Activated gamma-delta T cell treated with Interleukin-2 at 50 U/mL for 16 hours (primary cell): ENCODE results near the gene EXOC3L2.
"Not testable (repeated sequence)": the region's sequence is repeated elsewhere in the genome, so short reads cannot be mapped to it uniquely, and the experiment has no call there.

ENCODE experiments used
- DNase-seq: peaks from one replicate; pipeline ENCODE4 v3.0.0-alpha.2; 2020

The EXOC3L2 gene

DNA sequence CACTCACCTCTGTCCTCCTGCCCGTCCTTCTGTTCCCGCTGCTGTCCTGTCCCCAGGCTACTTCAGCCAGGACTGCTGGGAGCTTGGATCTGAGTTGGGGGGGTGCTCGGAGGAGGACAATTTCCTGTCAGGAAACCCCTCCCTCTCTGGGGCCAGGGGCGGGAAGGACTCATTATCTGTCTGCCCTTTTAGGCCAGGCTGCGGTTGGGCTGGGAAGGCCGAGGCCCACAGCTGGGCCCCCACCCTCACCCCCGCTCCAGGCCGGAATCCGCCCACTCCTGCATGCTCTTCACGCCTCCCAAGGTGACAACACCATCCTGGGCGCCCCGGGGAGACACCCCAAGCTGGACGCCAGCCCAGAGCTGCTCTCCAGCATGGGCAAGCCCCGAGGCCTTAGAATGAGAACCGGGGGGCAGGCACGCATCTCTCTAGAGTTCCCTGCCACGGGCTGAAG, at the start of gene EXOC3L2:
Gene EXOC3L2 (minus strand): TSS at position 74 of the 454 bp plus-strand sequence. CDS start 6,362 bp downstream, outside the sequence.
- DNase-seq: no peak

DNA sequence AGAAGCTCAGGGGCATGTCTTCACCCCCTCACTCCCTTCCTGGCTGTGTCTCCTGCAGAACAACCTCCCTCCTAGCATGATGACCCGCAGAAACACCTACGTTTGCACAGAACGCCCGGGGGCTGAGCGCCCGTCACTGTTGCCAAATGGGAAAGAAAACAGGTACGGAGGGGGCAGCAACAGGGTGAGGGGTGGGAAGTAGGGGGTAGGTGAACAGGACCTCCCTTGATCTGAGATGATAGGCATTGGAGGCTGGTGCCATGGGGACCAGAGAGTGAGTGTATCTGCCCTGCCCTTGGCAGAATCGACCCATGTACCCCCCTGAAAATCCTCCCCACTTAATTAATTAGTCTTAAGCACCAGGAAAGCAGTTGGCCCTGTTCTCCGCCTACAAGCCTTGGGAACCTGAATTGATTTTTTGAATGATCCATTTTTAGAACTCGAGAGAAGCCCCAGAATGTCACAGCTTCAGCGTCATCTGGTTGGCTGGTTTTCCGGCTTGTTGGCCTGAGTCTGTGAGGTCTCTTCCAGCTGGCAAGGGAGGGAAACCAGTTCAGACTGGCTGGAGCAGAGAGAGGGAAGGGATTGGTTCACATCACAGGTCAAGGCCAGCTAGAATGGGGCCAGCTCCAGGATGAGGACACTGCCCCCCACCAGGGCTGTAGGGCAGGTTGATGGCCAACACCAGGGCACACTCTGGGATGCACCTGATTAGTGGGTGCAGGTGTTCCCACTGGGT, 49.3 kb upstream of the EXOC3L2 start:
- DNase-seq: no peak

DNA sequence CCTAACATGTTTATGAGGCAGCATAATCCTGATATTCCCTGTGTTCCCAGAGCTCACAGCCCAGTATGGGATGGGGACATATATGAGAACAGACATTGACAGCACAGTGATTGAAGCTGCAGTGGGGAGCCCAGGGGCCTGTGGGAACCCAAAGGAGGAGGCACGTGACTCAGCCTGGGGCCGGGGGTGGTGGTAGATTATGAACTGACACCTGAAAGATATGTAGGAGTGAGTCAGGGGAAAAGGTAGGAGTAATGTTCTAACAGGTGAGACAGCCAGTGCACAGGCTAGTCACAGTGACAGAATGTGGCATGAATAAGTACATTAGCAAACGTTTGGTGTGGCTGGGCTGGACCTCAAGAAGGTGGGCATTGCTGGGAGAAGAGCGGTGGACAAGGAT, 48.5 kb upstream of the EXOC3L2 start:
- no peak for DNase-seq

DNA sequence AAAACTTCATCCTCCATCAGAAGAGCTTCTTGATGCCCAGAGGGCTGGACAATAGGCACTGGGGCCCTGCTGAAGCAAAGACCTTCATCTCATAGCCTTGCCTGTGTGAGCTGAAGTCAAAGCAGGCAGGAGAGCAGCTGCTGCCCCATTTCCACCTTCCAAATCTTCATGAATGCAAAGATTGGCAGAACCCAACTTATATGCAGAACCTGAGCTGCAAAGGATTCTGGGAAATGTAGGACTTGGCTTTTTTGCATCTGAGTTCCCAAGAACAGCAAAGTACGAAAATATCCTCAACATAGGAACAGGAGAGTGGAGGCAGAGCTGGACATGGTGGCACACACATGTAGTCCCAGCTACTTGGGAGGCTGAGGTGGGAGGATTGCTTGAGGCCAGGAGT, 46.6 kb upstream of the EXOC3L2 start:
- no peak for DNase-seq

DNA sequence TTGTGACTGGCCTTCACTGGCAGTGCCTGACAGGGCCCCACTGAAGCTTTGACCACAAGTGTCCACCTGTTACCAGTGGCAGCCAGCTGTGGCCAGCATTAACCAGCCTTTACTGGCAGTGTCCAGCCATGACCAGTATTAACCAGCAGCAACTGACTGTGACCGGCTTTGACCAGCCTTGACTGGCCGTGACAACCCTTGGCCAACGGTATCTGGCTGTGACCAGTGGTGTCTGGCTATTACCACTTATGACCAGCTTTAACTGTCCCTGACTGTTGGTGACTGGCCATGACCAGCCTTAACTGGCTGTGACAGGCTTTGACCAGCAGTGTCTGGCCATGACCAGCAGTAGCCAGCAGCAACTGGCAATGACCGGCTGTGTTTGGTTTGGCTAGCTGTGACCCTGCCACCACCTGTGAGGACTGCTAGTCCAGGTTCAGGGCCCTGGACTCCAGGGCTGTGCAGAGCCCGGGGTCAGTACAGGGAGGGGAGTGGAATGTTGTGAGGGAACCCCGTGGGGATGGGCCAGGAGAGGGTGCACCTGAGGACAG, 45.2 kb upstream of the EXOC3L2 start:
- DNase-seq: no peak

DNA sequence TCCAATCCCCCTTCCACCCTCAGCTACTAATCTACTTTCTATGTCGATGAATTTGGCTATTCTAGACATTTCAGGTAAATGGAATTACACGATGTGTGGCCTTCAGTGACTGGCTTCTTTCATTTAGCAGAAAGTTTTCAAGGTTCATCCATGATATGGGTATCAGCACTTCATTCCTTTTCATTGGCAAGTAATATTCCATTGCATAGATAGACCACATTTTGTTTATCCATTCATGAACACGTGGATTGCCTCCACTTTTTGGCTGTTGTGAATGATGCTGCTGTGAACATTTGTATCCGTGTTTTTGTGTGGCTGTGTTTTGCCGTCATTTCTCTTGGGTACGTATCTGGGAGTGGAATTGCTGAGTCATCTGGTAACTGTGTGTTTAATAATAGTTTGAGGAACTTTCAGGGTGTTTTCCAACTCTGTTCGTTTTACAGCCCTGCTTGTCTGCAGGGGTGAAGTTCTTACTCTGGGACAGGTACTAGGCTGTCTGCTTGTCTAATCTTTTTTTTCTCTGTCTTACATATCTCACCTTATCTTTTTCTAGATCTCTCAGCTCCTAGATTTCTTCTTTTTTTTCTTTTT, 38.3 kb upstream of the EXOC3L2 start:
- DNase-seq: no peak

DNA sequence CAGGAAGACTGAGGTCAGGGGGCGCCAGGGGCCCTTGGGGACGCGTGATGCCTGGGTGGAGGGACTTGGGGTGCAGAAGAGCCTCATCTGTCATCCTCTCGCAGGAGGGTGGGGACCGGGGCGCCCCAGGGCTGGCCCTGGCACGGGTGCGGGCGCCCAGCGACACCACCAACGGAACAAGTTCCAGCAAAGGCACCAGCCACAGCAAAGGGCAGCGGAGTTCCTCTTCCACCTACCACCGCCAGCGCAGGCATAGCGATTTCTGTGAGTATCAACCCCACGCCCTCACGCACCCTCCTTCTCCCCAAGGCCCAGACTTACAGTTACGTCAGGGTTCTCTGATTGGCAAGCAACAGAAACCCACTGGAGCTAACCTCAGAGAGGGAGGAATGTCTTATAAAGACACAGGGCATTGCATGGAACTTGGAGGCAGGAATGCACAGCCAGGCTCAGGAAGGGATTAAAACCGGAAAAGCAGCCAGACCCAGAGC, 35.3 kb upstream of the EXOC3L2 start:
- no peak for DNase-seq

DNA sequence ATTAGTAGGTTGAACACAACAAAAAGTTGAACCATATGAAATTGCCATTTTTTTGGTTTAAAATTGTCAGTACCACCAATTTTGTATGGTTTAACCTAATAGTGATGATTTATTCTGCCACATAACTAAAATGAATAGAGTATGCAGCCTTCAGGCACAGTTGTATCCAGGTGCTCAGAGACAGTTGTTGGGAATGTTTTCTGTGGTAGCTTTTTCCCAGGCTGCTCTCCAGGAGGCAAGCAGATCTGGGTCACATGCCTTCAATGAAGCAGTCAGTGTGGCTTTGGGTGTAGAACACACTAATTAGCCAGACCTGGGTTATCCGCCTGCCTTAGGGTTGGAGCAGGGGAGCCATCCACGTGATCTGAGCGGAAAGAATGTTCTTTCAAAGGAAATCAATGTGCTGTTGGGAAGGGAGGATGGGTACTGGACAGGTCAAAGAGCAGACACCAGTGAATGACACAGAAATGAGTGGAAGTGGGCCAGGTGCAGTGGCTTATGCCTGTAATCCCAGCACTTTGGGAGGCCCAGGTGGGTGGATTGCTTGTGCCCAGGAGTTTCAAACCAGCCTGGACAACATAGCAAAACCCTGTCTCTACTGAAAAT, 34.5 kb upstream of the EXOC3L2 start:
- DNase-seq: no peak

DNA sequence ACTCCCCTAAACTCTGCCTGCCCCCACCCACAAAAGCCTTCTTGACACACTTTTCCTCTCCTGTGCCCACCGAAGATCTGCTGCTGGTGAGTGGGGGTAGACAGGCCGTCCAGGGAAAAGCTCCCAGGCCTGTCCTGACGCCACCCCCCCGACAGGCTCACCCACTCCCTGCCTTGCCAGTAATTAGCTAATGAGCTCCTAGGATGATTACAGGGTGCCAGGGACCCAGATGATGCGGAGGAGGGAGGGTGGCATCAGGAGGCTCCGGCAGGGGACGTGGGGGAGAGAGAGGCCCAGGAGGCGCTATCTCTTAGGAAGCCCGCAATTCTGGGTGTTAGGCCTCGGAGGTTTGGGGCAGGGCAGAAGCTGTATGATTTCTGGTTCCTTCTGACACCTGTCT, 32.9 kb upstream of the EXOC3L2 start:
- DNase-seq: no peak

DNA sequence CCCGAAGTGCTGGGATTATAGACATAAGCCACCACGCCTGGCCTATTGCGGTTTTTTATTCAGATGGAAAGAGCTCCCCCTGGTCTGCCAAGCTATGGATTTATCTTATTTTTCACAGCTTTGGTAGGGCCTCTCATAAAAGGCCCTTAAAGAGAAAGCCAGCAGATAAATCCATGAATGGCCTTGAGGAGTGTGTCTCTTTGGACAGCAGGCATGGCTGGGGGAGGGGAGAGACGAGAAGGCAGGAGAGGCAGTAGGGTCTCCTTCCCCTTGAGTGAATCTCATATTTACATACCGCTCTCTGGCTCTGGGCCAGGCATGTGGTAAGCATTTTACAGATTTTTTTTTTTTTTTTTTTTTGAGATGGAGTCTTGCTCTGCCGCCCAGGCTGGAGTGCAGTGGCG, 31.1 kb upstream of the EXOC3L2 start:
- no peak for DNase-seq

DNA sequence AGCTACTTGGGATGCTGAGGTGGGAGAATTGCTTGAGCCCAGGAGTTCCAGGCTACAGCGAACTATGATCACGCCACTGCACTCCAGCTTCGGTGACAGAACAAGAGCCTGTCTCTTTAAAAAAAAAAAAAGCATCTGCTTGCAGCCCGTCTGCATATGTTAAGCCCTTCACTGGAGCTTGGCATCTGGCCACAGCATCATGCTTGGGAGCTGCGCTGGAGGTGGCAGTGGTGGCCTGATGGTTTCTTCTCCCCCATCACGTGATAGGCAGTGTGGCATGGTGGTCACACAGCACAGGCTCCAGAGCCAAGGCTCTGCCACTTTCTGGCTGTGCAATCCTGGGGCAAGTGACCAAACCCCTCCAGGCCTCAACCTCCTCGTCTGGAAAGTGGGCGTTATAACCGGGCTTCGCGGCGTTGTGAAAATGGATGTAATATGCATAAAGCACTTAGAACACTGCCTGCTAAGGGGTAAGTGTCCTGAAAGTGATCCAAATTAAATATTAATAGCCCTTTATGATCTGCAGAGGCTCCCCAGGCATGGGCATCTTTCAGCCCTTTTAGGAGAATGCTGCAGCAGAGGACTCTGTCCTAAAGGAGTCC, 30.3 kb upstream of the EXOC3L2 start:
- no peak for DNase-seq

DNA sequence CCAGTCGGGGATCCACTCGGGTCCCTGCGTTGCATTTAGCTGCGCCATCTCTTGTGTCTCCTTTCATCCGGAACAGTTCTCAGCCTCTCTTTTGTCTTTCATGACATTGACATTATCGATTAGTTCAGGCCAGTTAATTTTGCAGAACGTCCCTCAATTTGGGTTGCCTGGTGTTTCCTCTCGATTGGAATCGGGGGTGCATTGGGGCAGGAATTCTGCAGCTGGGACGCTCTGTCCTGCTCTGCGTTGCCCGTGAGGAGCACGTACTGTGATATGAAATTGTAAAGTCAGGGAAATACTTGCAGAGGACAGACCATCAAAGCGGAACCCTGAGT, 28.3 kb upstream of the EXOC3L2 start:
- DNase-seq: no peak

DNA sequence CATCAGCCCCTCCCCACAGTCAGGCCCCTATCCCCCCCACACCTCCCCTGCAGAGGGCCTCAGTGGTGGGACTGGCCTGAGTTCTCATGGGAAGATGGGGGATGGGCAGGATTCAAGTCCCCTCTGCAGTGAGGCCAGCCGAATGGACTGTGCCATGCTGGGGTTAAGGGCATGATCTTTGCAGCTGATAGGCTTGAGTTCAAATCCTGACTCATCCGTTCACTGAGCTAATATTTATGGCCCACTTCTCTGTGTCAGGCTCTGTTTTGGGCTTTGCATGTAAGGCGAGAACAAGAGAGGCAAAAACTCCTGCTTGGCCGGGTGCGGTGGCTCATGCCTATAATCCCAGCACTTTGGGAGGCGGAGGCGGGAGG, 26.5 kb upstream of the EXOC3L2 start:
- DNase-seq: no peak

DNA sequence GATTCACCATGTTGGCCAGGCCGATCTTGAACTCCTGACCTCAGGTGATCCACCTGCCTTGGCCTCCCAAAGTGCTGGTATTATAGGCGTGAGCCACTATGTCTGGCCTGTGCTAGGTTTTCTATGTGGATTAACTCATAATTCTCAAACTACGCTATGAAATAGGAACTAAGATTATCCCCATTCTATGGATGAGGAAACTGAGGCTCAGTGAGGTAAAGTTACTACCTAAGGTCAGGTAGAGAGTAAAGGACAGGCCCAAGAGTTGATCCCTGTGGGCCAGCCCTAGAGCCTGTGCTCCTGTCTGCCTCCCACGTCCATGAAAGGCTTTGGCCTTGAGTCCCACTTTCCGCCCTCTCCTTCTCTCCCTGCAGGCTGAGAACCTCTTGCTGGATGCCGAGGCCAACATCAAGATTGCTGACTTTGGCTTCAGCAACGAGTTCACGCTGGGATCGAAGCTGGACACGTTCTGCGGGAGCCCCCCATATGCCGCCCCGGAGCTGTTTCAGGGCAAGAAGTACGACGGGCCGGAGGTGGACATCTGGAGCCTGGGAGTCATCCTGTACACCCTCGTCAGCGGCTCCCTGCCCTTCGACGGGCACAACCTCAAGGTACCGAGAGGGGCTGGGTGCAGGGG, 26.0 kb upstream of the EXOC3L2 start:
- no peak for DNase-seq

DNA sequence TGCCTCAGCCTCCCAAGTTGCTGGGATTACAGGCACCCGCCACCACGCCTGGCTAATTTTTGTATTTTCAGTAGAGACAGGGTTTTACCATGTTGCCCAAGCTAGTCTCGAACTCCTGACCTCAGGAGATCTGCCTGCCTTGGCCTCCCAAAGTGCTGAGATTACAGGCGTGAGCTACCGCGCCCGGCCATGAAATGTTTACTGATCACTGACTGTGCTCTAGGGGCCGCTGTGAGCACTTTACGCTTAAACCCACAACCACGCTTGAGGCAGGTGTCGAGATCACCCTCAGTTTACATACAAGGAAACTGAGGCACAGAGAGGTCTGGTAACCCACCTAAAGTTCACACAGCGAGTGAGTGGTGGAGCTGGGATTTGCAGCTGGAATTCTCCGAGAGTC, 24.7 kb upstream of the EXOC3L2 start:
- not testable (repeated sequence) for DNase-seq

DNA sequence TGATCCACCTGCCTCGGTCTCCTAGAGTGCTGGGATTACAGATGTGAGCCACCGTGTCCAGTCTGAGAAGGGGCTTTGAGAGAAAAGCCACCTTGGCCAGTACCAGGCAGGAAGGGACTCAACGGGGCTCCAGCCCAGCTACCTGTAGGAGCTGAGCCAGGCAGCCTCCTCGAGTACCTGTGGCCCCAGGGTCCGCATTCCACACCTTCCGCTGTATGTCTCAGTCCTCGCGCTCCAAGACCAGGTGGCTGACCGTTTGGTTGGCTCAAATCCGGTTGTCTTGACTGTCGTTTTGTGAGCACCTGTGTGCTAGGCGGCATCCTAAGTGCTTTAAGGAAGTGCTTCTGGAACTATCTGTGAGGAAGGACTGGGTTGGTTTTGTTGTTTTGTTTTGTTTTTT, 22.1 kb upstream of the EXOC3L2 start:
- no peak for DNase-seq

DNA sequence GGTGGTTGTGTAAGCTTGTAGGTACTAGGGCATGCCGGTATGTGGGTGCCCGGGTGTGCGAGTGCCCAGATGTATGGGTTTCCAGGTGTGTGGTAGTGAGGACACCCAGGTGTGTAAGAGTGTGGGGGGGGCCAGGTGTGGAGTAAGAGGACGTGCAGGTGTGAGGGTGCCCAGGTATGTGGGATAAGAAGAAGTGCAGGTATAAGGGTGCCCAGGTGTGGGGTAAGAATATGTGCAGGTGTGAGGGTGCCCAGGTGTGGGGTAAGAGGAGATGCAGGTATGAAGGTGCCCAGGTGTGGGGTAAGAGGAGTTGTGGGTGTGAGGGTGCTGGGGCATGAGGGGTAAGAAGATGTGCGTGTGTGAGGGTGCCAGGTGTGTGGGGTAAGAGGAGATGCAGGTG, 20.2 kb upstream of the EXOC3L2 start:
- DNase-seq: no peak

DNA sequence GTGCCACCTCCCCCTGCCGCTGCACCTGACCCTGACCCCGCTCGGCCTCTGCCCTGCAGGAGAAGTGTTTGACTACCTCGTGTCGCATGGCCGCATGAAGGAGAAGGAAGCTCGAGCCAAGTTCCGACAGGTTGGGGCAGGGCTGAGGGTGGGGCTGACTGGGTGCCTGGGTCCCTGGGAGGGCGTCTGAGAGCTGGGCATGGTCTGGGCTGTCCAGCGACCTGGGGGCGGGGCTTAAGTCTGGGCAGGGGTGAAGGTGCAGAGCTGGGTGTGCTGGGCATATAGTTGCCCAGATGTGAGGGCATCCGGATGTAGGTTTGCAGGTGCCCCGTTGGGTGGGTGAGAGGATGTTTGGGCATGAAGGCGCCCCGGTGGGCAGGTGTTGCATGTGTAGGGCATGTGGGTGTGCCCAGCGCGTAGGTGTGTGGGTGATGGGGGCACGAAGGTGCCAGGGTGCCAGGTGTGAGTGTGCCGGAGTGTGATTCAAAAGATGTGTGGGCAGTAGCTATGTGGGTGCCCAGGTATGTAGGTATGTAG, 19.6 kb upstream of the EXOC3L2 start:
- no peak for DNase-seq

DNA sequence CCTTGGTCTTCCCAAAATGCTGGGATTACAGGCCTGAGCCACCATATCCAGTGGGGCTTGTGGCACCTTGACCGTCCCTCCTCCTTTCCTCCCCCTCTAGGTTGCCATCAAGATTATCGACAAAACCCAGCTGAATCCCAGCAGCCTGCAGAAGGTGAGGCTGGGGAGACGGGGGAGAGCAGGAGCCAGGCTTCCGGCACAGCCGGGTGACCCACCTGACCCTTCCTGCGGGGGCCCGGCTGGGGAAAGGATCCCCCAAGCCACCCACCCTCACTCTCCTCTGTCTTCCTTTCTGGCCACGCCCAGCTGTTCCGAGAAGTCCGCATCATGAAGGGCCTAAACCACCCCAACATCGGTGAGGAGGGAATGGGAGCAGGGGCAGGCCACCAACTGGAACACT, 17.8 kb upstream of the EXOC3L2 start:
- no peak for DNase-seq

DNA sequence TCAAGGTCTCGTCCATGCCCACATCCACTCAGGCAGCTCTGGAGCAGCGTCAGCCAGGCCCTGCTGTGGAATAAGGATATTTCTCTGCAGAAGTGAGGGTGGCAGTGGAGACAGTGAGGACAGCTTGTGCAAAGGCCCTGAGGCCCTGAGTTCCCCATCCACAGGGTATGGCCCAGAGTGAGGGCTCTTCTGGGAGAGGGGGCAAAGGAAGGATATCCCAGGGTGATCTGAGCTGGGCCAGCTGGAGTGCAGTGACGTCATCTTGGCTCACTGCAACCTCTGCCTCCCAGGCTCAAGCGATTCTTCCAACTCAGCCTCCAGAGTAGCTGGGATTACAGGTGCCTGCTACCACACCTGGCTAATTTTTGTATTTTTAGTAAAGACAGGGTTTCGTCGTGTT, 17.4 kb upstream of the EXOC3L2 start:
- no peak for DNase-seq

DNA sequence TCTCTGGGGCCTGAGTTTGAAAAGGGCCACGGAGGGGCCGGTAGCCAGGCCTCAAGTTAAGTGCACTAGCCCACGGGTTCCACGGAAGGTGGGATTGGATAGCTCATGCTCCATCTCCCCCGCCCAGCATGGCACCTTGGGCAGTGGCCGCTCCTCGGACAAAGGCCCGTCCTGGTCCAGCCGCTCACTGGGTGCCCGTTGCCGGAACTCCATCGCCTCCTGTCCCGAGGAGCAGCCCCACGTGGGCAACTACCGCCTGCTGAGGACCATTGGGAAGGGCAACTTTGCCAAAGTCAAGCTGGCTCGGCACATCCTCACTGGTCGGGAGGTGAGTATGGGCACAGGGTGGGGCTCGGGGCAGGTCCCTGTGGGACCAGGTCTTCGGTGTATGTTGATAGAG, 13.7 kb upstream of the EXOC3L2 start:
- DNase-seq: no peak

DNA sequence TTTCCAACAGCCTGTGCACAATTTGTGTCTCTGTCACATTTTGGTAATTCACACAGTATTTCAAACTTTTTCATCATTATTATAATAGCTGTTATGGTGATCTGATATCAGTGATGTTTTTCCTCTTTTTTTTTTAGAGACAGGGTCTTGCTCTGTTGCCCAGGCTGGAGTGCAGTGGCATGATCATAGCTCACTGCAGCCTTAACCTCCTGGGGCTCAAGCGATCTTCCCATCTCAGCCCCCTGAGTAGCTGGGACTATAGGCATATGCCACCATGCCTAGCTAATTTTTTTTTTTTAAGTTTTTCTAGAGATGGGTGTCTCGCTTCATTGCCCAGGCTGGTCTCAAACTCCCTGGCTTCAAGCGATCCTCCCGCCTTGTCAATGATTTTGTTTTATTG, 11.6 kb upstream of the EXOC3L2 start:
- no peak for DNase-seq

DNA sequence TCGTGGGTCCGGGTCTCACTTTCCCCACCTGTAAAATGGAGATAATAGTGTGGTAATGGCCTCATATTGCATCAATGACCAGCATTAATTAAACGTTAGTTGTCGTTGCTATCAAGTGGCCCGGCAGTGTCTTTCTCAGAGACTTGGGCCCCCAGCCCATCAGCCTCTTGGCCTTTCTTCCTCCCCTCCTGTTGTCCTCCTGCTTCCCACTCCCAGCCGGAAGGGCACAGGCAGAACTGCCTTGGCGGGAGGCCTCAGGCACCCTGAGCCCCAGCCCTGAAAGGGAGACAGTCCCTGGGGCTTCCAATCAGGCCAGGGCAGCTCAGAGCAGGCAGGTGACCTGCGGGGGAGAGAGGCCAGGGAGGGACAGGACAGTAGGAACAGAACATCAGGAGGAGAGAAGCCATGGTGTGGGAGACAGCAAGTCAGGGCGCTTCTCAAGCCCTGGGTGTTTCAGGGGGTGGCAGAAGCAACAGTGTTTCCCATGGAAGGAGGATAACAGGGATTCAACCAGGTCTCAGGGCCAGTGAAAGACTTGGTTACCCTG, 10.5 kb upstream of the EXOC3L2 start:
- no peak for DNase-seq
